ENCODE measurements around the gene TRERF1.

GRCh38 chr6:42264852-42265390 is 186.8 kb downstream of the TRERF1 start:
- no peak for TF ChIP-seq CTCF (IDR thresholded peaks at IDR 0.05)
- no peak for TF ChIP-seq POLR2A (IDR thresholded peaks at IDR 0.05)
